Large intestine (tissue), 1 donor: ENCODE measurements around the gene CCL20. TPM values are rescaled to one million over a fixed set of nuclear protein-coding genes. Genes with fewer than 3 reads are reported as not detected.

Experiments used
- polyA plus RNA-seq: library from polyadenylated mRNA; unstranded; fragments of 120-200 nt; gene quantifications from one replicate; pipeline ENCODE4 v1.2.1, GENCODE V29; 2013

The CCL20 gene
- polyA plus RNA-seq, 1 donor: 11.4 TPM

Other genes with a start within 250 kb of the CCL20 start
- gene SCYGR2, start 214.9 kb upstream of the CCL20 start, polyA plus RNA-seq: not detected
- gene SCYGR3, start 199.0 kb upstream of the CCL20 start, polyA plus RNA-seq: not detected
- 0.03 TPM for gene SCYGR4, start 196.3 kb upstream of the CCL20 start, polyA plus RNA-seq
- gene SCYGR5, start 147.0 kb upstream of the CCL20 start, polyA plus RNA-seq: not detected
- gene SLC19A3, start 95.8 kb upstream of the CCL20 start, polyA plus RNA-seq: 80.8 TPM
- not detected for gene SCYGR6, start 89.1 kb upstream of the CCL20 start, polyA plus RNA-seq
- not detected for gene SCYGR7, start 85.5 kb upstream of the CCL20 start, polyA plus RNA-seq
- not detected for gene SCYGR8, start 67.9 kb upstream of the CCL20 start, polyA plus RNA-seq
- gene DAW1, start 57.8 kb downstream of the CCL20 start, polyA plus RNA-seq: 0.79 TPM